ENCODE measurements around the gene CHAD. TPM values are rescaled to one million over a fixed set of nuclear protein-coding genes. Genes with fewer than 3 reads are reported as not detected.

The CHAD gene
- total RNA-seq, 1 experiment from 2014 or later: not detected

DNA sequence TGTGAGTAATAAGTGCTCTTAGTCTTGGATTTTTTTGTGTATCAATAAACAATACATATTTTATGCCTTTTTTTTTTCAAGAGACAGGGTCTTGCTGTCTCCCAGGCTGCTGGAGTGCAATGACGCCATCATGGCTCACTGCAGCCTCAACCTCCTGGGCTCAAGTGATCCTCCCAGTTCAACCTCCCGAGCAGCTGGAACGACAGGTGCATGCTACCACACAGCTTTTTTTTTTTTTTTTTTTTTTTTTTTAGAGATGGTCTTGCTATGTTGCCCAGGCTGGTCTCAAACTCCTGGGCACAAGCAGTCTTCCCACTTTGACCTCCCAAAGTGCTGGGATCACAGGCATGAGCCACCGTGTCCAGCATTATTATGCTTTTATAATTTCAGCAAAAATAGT is 29.7 kb downstream of the CHAD start:
- Mint-ChIP-seq H3K4me1 (ENCODE audit: low read depth, unreplicated experiment) (peaks cover 38% of the 10 kb centered on the region), H3K36me3 (ENCODE audit: insufficient read depth, unreplicated experiment) (peaks cover 65% of the 10 kb centered on the region), H3K27me3 (ENCODE audit: insufficient read depth, unreplicated experiment) (no peaks in the 10 kb centered on the region), H3K9me3 (ENCODE audit: unreplicated experiment) (no peaks in the 10 kb centered on the region), H3K27ac (ENCODE audit: unreplicated experiment) (peak overlapping the region; percentile 19), H3K4me3 (ENCODE audit: unreplicated experiment) (no peak overlapping the region)
- TF ChIP-seq, protein P1, sequence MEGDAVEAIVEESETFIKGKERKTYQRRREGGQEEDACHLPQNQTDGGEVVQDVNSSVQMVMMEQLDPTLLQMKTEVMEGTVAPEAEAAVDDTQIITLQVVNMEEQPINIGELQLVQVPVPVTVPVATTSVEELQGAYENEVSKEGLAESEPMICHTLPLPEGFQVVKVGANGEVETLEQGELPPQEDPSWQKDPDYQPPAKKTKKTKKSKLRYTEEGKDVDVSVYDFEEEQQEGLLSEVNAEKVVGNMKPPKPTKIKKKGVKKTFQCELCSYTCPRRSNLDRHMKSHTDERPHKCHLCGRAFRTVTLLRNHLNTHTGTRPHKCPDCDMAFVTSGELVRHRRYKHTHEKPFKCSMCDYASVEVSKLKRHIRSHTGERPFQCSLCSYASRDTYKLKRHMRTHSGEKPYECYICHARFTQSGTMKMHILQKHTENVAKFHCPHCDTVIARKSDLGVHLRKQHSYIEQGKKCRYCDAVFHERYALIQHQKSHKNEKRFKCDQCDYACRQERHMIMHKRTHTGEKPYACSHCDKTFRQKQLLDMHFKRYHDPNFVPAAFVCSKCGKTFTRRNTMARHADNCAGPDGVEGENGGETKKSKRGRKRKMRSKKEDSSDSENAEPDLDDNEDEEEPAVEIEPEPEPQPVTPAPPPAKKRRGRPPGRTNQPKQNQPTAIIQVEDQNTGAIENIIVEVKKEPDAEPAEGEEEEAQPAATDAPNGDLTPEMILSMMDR (IDR thresholded peaks at IDR 0.05; ENCODE audit: insufficient read depth in 1 of 2, low read depth in 1 of 2, low read length in 1 of 2, severe bottlenecking in 1 of 2, unreplicated experiment in 1 of 2): no peak
- intact Hi-C loops (cut with micrococcal nuclease; ENCODE audit: unreplicated experiment): no loop called here
- peaks cover 1% of the 10 kb centered on the region; the same call in 1 of the 2 replicates for H3K36me3 ChIP-seq (ENCODE audit: control insufficient read depth, insufficient read depth, low read length)
- no peaks in the 10 kb centered on the region for H3K9me3 ChIP-seq
- no peak overlapping the region for H3K4me3 ChIP-seq (ENCODE audit: low read depth, low read length)
- no peaks in the 10 kb centered on the region for H3K27me3 ChIP-seq (replicated peaks; ENCODE audit: control insufficient read depth, insufficient read depth, low read length)
- CTCF ChIA-PET: interaction anchor here (0.6 kb wide), 2 partner anchors 9 to 41 kb away, joined by 3 to 4 read pairs; no protein-coding TSS in a partner anchor
- DNase-seq: no peak
- peaks cover 40% of the 10 kb centered on the region for H3K4me1 ChIP-seq
- POLR2A ChIA-PET: interaction anchor here (0.7 kb wide), 1 partner anchor 9 kb away, joined by 3 read pairs; no protein-coding TSS in a partner anchor
- BruUV-seq (replicated peaks): no TSS peak

DNA sequence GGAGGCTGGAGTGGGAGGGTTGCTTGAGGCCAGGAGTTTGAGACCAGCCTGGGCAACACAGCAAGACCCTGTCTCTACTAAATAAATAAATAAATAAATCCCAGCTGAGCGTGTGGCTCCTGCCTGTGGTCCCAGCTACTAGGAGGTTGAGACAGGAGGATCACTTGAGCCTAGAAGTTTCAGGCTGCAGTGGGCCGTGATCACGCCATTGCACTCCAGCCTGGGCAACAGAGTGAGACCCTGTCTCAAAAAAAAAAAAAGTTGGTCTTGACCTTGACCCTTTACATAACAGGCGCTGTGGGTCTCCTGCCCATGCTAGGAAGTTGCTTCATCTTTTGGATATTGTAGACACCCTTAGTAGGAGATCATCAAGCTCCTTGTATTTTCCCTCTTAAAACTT is 31.3 kb downstream of the CHAD start:
- Histone ChIP-seq H3K4me1 (peaks cover 24% of the 10 kb centered on the region), H3K27me3 (replicated peaks; ENCODE audit: control insufficient read depth, insufficient read depth, low read length) (no peaks in the 10 kb centered on the region), H3K9me3 (no peaks in the 10 kb centered on the region), H3K4me3 (ENCODE audit: low read depth, low read length) (no peak overlapping the region), H3K36me3 (ENCODE audit: control insufficient read depth, insufficient read depth, low read length) (peaks cover 1% of the 10 kb centered on the region; the same call in 1 of the 2 replicates)
- no TSS peak for BruUV-seq (replicated peaks)
- intact Hi-C loops (cut with micrococcal nuclease; ENCODE audit: unreplicated experiment): no loop called here
- Mint-ChIP-seq H3K36me3 (ENCODE audit: insufficient read depth, unreplicated experiment) (peaks cover 59% of the 10 kb centered on the region), H3K27ac (ENCODE audit: unreplicated experiment) (no peak overlapping the region), H3K4me3 (ENCODE audit: unreplicated experiment) (no peak overlapping the region), H3K27me3 (ENCODE audit: insufficient read depth, unreplicated experiment) (no peaks in the 10 kb centered on the region), H3K4me1 (ENCODE audit: low read depth, unreplicated experiment) (peaks cover 22% of the 10 kb centered on the region), H3K9me3 (ENCODE audit: unreplicated experiment) (no peaks in the 10 kb centered on the region)
- ChIA-PET CTCF (interaction anchor here (0.7 kb wide), 1 partner anchor 340 kb away, joined by 3 read pairs; no protein-coding TSS in a partner anchor), POLR2A (no interaction called here)
- TF ChIP-seq, protein P1 (IDR thresholded peaks at IDR 0.05; ENCODE audit: insufficient read depth in 1 of 2, low read depth in 1 of 2, low read length in 1 of 2, severe bottlenecking in 1 of 2, unreplicated experiment in 1 of 2): no peak
- no peak for DNase-seq

DNA sequence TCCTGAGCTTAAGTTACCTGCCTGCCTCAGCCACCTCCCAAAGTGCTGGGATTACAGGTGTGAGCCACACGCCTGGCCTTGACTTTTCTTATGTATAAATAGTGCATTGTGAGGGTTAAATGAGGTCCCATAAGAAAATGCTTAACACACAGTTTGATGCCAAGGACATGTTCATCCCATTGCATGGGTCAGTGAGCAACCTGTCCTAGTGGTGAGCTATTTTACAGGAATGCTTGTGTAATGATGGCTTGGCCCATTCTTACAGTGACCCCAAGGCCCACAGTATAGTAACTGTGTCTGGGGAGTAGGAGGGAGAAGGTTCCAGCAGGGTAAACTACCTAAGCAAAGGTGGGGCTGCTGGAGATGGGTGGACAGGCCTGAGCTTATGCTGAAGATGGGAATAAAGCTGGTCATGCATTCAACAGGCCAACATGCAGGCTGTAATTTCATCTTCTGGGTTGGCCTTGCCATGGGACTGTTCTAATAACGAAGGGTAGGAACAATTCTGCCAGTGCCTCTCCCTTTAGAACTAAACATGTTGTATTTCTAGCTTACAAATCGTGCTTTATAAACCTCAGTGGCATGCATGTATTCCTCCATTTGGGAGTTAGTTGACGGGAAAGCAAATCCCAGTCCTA is 36.4 kb downstream of the CHAD start:
- Histone ChIP-seq H3K4me3 (ENCODE audit: low read depth, low read length) (no peak overlapping the region), H3K36me3 (ENCODE audit: control insufficient read depth, insufficient read depth, low read length) (peaks cover 1% of the 10 kb centered on the region; the same call in 1 of the 2 replicates), H3K27me3 (replicated peaks; ENCODE audit: control insufficient read depth, insufficient read depth, low read length) (no peaks in the 10 kb centered on the region), H3K4me1 (peaks cover 41% of the 10 kb centered on the region), H3K9me3 (no peaks in the 10 kb centered on the region)
- POLR2A ChIA-PET: interaction anchor here (0.5 kb wide), 1 partner anchor 10 kb away, joined by 3 read pairs; no protein-coding TSS in a partner anchor
- no TSS peak for BruUV-seq (replicated peaks)
- Mint-ChIP-seq H3K4me3 (ENCODE audit: unreplicated experiment) (no peak overlapping the region), H3K4me1 (ENCODE audit: low read depth, unreplicated experiment) (peaks cover 26% of the 10 kb centered on the region), H3K36me3 (ENCODE audit: insufficient read depth, unreplicated experiment) (peaks cover 42% of the 10 kb centered on the region), H3K27me3 (ENCODE audit: insufficient read depth, unreplicated experiment) (no peaks in the 10 kb centered on the region), H3K9me3 (ENCODE audit: unreplicated experiment) (no peaks in the 10 kb centered on the region), H3K27ac (ENCODE audit: unreplicated experiment) (peak overlapping the region; percentile 0)
- TF ChIP-seq, protein P1 (IDR thresholded peaks at IDR 0.05; ENCODE audit: insufficient read depth in 1 of 2, low read depth in 1 of 2, low read length in 1 of 2, severe bottlenecking in 1 of 2, unreplicated experiment in 1 of 2): no peak
- CTCF ChIA-PET: interaction anchor here (1.2 to 4.9 kb wide), 3 partner anchors 8 to 47 kb away, joined by 4 to 39 read pairs (median 13); partner anchors contain the start of genes LRRC59 and RSAD1
- intact Hi-C loops (cut with micrococcal nuclease; ENCODE audit: unreplicated experiment): no loop called here
- DNase-seq: no peak
